ENCODE results near the gene GPR183. TPM values are rescaled to one million over a fixed set of nuclear protein-coding genes. Genes with fewer than 3 reads are reported as not detected.

Gene GPR183
- total and polyA plus RNA-seq, 2 of the 8 experiments (the other 6 are each of a cell fraction or from before 2014, with no cell fraction given): not detected

DNA sequence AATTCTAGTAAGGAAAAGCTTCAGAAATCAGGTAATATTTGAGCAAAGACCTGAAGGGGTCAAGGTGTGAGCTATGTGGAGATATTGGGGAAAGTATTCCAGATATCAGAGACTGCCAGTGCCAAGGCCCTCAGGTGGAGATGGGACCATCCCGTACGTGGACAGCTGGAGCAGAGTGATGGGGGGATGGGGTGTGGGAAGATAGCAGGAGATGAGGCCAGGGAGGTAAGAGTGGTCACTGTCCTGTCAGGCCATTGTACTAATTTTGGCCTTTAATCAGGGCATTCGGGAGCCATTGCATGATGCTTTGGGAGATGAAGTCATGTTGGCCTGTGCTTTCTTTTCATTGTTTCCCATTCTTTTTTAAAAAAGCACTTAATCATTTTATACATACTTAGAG, 36.0 kb downstream of the GPR183 start (continued):
- TF ChIP-seq, protein P1, sequence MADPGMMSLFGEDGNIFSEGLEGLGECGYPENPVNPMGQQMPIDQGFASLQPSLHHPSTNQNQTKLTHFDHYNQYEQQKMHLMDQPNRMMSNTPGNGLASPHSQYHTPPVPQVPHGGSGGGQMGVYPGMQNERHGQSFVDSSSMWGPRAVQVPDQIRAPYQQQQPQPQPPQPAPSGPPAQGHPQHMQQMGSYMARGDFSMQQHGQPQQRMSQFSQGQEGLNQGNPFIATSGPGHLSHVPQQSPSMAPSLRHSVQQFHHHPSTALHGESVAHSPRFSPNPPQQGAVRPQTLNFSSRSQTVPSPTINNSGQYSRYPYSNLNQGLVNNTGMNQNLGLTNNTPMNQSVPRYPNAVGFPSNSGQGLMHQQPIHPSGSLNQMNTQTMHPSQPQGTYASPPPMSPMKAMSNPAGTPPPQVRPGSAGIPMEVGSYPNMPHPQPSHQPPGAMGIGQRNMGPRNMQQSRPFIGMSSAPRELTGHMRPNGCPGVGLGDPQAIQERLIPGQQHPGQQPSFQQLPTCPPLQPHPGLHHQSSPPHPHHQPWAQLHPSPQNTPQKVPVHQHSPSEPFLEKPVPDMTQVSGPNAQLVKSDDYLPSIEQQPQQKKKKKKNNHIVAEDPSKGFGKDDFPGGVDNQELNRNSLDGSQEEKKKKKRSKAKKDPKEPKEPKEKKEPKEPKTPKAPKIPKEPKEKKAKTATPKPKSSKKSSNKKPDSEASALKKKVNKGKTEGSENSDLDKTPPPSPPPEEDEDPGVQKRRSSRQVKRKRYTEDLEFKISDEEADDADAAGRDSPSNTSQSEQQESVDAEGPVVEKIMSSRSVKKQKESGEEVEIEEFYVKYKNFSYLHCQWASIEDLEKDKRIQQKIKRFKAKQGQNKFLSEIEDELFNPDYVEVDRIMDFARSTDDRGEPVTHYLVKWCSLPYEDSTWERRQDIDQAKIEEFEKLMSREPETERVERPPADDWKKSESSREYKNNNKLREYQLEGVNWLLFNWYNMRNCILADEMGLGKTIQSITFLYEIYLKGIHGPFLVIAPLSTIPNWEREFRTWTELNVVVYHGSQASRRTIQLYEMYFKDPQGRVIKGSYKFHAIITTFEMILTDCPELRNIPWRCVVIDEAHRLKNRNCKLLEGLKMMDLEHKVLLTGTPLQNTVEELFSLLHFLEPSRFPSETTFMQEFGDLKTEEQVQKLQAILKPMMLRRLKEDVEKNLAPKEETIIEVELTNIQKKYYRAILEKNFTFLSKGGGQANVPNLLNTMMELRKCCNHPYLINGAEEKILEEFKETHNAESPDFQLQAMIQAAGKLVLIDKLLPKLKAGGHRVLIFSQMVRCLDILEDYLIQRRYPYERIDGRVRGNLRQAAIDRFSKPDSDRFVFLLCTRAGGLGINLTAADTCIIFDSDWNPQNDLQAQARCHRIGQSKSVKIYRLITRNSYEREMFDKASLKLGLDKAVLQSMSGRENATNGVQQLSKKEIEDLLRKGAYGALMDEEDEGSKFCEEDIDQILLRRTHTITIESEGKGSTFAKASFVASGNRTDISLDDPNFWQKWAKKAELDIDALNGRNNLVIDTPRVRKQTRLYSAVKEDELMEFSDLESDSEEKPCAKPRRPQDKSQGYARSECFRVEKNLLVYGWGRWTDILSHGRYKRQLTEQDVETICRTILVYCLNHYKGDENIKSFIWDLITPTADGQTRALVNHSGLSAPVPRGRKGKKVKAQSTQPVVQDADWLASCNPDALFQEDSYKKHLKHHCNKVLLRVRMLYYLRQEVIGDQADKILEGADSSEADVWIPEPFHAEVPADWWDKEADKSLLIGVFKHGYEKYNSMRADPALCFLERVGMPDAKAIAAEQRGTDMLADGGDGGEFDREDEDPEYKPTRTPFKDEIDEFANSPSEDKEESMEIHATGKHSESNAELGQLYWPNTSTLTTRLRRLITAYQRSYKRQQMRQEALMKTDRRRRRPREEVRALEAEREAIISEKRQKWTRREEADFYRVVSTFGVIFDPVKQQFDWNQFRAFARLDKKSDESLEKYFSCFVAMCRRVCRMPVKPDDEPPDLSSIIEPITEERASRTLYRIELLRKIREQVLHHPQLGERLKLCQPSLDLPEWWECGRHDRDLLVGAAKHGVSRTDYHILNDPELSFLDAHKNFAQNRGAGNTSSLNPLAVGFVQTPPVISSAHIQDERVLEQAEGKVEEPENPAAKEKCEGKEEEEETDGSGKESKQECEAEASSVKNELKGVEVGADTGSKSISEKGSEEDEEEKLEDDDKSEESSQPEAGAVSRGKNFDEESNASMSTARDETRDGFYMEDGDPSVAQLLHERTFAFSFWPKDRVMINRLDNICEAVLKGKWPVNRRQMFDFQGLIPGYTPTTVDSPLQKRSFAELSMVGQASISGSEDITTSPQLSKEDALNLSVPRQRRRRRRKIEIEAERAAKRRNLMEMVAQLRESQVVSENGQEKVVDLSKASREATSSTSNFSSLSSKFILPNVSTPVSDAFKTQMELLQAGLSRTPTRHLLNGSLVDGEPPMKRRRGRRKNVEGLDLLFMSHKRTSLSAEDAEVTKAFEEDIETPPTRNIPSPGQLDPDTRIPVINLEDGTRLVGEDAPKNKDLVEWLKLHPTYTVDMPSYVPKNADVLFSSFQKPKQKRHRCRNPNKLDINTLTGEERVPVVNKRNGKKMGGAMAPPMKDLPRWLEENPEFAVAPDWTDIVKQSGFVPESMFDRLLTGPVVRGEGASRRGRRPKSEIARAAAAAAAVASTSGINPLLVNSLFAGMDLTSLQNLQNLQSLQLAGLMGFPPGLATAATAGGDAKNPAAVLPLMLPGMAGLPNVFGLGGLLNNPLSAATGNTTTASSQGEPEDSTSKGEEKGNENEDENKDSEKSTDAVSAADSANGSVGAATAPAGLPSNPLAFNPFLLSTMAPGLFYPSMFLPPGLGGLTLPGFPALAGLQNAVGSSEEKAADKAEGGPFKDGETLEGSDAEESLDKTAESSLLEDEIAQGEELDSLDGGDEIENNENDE (IDR thresholded peaks at IDR 0.05; ENCODE audit: insufficient replicate concordance, low read length): no peak
- TF ChIP-seq SP1 (IDR thresholded peaks at IDR 0.05; ENCODE audit: low read depth, low read length): no peak
- TF ChIP-seq, protein P2, sequence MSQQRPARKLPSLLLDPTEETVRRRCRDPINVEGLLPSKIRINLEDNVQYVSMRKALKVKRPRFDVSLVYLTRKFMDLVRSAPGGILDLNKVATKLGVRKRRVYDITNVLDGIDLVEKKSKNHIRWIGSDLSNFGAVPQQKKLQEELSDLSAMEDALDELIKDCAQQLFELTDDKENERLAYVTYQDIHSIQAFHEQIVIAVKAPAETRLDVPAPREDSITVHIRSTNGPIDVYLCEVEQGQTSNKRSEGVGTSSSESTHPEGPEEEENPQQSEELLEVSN (IDR thresholded peaks at IDR 0.05): no peak
- no peak for TF ChIP-seq RBBP5 (IDR thresholded peaks at IDR 0.05; ENCODE audit: borderline replicate concordance, low read depth, low read length)
- TF ChIP-seq POLR2A (IDR thresholded peaks at IDR 0.05; ENCODE audit: control extremely low read depth in 1 of 2, low read depth in 2 of 2, low read length in 2 of 2): no peak
- TF ChIP-seq YY1 (IDR thresholded peaks at IDR 0.05; ENCODE audit: low read depth, low read length): no peak
- TF ChIP-seq, protein P3, sequence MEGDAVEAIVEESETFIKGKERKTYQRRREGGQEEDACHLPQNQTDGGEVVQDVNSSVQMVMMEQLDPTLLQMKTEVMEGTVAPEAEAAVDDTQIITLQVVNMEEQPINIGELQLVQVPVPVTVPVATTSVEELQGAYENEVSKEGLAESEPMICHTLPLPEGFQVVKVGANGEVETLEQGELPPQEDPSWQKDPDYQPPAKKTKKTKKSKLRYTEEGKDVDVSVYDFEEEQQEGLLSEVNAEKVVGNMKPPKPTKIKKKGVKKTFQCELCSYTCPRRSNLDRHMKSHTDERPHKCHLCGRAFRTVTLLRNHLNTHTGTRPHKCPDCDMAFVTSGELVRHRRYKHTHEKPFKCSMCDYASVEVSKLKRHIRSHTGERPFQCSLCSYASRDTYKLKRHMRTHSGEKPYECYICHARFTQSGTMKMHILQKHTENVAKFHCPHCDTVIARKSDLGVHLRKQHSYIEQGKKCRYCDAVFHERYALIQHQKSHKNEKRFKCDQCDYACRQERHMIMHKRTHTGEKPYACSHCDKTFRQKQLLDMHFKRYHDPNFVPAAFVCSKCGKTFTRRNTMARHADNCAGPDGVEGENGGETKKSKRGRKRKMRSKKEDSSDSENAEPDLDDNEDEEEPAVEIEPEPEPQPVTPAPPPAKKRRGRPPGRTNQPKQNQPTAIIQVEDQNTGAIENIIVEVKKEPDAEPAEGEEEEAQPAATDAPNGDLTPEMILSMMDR (IDR thresholded peaks at IDR 0.05; ENCODE audit: control extremely low read depth in 1 of 3, insufficient read depth in 1 of 3, low read depth in 1 of 3, low read length in 3 of 3): no peak
- TF ChIP-seq, protein P4, sequence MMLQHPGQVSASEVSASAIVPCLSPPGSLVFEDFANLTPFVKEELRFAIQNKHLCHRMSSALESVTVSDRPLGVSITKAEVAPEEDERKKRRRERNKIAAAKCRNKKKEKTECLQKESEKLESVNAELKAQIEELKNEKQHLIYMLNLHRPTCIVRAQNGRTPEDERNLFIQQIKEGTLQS (IDR thresholded peaks at IDR 0.05; ENCODE audit: insufficient read depth, low read depth, low read length): no peak
